GM23338 (cell line): ENCODE data around the gene FARP1. TPM values are rescaled to one million over a fixed set of nuclear protein-coding genes. Genes with fewer than 3 reads are reported as not detected.

Experiments used
- ATAC-seq: fragments of 200-7000 bp; cut with Tn5 transposase; 3 replicates; pipeline ENCODE4 v1.9.1; 2020
- DNase-seq: peaks from one replicate; pipeline ENCODE4 v3.0.0-alpha.2; 2015; ENCODE audit warnings: low spot score
- H2AFZ ChIP-seq: fragments of 200-600 bp; sonication (generic); 2 replicates; pipeline ENCODE4 v1.8.0; 2016; ENCODE audit warnings: antibody characterized with exemption, mild to moderate bottlenecking, moderate library complexity
- H3F3A ChIP-seq: fragments of 200-600 bp; sonication (generic); replicated peaks from 2 replicates; pipeline ENCODE4 v1.8.0; 2017; ENCODE audit warnings: antibody characterized with exemption, mixed run types, low read depth
- H3K27ac ChIP-seq: fragments of 200-600 bp; sonication (generic); 2 replicates; pipeline ENCODE4 v1.6.1; 2016; ENCODE audit warnings: low read depth
- H3K27me3 ChIP-seq: fragments of 200-600 bp; sonication (generic); 2 replicates; pipeline ENCODE4 v1.8.0; 2016; ENCODE audit warnings: mild to moderate bottlenecking, mixed run types, moderate library complexity; ENCODE audit not compliant: insufficient read depth
- H3K36me3 ChIP-seq: fragments of 200-600 bp; sonication (generic); 2 replicates; pipeline ENCODE4 v1.8.0; 2016; ENCODE audit warnings: mild to moderate bottlenecking; ENCODE audit not compliant: insufficient read depth
- H3K4me1 ChIP-seq: fragments of 200-600 bp; sonication (generic); 2 replicates; pipeline ENCODE4 v1.8.0; 2016; ENCODE audit warnings: mild to moderate bottlenecking, moderate library complexity; ENCODE audit not compliant: insufficient read depth
- H3K4me2 ChIP-seq: fragments of 200-600 bp; sonication (generic); 2 replicates; pipeline ENCODE4 v1.7.1; 2017; ENCODE audit warnings: mixed run types
- H3K4me3 ChIP-seq: fragments of 200-600 bp; sonication (generic); 2 replicates; pipeline ENCODE4 v1.6.1; 2016; ENCODE audit warnings: mixed run types
- H3K79me2 ChIP-seq: fragments of 200-600 bp; sonication (generic); replicated peaks from 2 replicates; pipeline ENCODE4 v1.8.0; 2017; ENCODE audit warnings: mild to moderate bottlenecking; ENCODE audit not compliant: insufficient read depth
- H3K9me2 ChIP-seq: fragments of 200-600 bp; sonication (generic); 2 replicates; pipeline ENCODE4 v1.8.0; 2017; ENCODE audit not compliant: insufficient read depth
- H4K20me1 ChIP-seq: fragments of 200-600 bp; sonication (generic); replicated peaks from 2 replicates; pipeline ENCODE4 v1.8.0; 2017; ENCODE audit warnings: mild to moderate bottlenecking; ENCODE audit not compliant: insufficient read depth
- H3K27ac Mint-ChIP-seq: 2 replicates; pipeline ENCODE4 v1.8.0; 2020; ENCODE audit warnings: inconsistent platforms, mild to moderate bottlenecking, moderate library complexity, mixed read lengths
- H3K27me3 Mint-ChIP-seq: 3 replicates; pipeline ENCODE4 v1.8.0; 2022; ENCODE audit warnings: low read depth, mild to moderate bottlenecking, moderate library complexity, mixed read lengths, inconsistent platforms; ENCODE audit not compliant: insufficient read depth, poor library complexity
- H3K36me3 Mint-ChIP-seq: 3 replicates; pipeline ENCODE4 v1.8.0; 2021; ENCODE audit warnings: low read depth, mild to moderate bottlenecking, inconsistent platforms, moderate library complexity, mixed read lengths
- H3K4me1 Mint-ChIP-seq: 3 replicates; pipeline ENCODE4 v1.8.0; 2020; ENCODE audit warnings: mild to moderate bottlenecking, inconsistent platforms, mixed read lengths
- H3K4me3 Mint-ChIP-seq: 3 replicates; pipeline ENCODE4 v1.8.0; 2021; ENCODE audit warnings: moderate library complexity, mild to moderate bottlenecking, inconsistent platforms, mixed read lengths
- H3K9me3 Mint-ChIP-seq: 3 replicates; pipeline ENCODE4 v1.8.0; 2020; ENCODE audit warnings: moderate library complexity, mild to moderate bottlenecking, inconsistent platforms, mixed read lengths
- CREB1 ChIP-seq: fragments of 250-450 bp; sonication (Bioruptor Pico); IDR thresholded peaks from 2 replicates; pipeline ENCODE4 v1.5.0; 2020; ENCODE audit warnings: low read depth, mild to moderate bottlenecking, moderate library complexity
- CTCF ChIP-seq, 2 experiments: fragments of 200-600 bp in 1 of 2; sonication (generic) in 1 of 2; conservative IDR thresholded peaks; 2 replicates each; pipeline versions ENCODE4 v1.5.1 to v1.6.1; 2016 to 2017; ENCODE audit warnings: antibody characterized with exemption in 2 of 2, low read depth in 2 of 2, mild to moderate bottlenecking in 2 of 2, moderate library complexity in 1 of 2
- EZH2 ChIP-seq: fragments of 200-600 bp; sonication (generic); IDR thresholded peaks from one replicate; pipeline ENCODE4 v1.8.0; 2017; ENCODE audit warnings: antibody characterized with exemption, mild to moderate bottlenecking, low read depth; ENCODE audit not compliant: unreplicated experiment
- EZH2phosphoT487 ChIP-seq: fragments of 200-600 bp; sonication (generic); IDR thresholded peaks from one replicate; pipeline ENCODE4 v1.8.1; 2018; ENCODE audit warnings: antibody characterized with exemption; ENCODE audit not compliant: unreplicated experiment
- JUNB ChIP-seq: IDR thresholded peaks from one replicate; pipeline ENCODE4 v1.6.1; 2016; ENCODE audit warnings: antibody characterized with exemption; ENCODE audit not compliant: unreplicated experiment
- NANOG ChIP-seq: IDR thresholded peaks from 2 replicates; pipeline ENCODE4 v1.6.1; 2016; ENCODE audit warnings: antibody characterized with exemption, borderline replicate concordance
- STAT1 ChIP-seq: IDR thresholded peaks from one replicate; pipeline ENCODE4 v1.6.1; 2016; ENCODE audit warnings: antibody characterized with exemption; ENCODE audit not compliant: unreplicated experiment
- ZNF331 ChIP-seq: fragments of 250-450 bp; sonication (Bioruptor Pico); IDR thresholded peaks from 2 replicates; pipeline ENCODE4 v1.5.0; 2020; ENCODE audit warnings: low read depth, mild to moderate bottlenecking, moderate library complexity
- polyA plus RNA-seq: library from polyadenylated mRNA; unstranded; fragments of >200 nt; fragmentation: Nextera tagmentation; extraction: Ambion mirVana; gene quantifications from 2 replicates; pipeline ENCODE4 v1.2.1, GENCODE V29; 2016
- total RNA-seq: library from RNA; depleted of rRNA; stranded (reverse); fragments of >200 nt; shearing (Covaris generic); gene quantifications from 2 replicates; pipeline ENCODE4 v1.2.3, GENCODE V29; 2014
- TF ChIP-seq, protein P1 (sequence below): IDR thresholded peaks from 2 replicates; pipeline ENCODE4 v1.6.1; 2016; ENCODE audit warnings: antibody characterized with exemption
- TF ChIP-seq, protein P2 (sequence below): fragments of 250-450 bp; sonication (Bioruptor Pico); IDR thresholded peaks from 2 replicates; pipeline ENCODE4 v1.5.0; 2020; ENCODE audit warnings: mild to moderate bottlenecking, moderate library complexity
- TF ChIP-seq, protein P3 (sequence below): IDR thresholded peaks from one replicate; pipeline ENCODE4 v1.6.1; 2018; ENCODE audit warnings: antibody characterized with exemption; ENCODE audit not compliant: unreplicated experiment

Gene FARP1
- total and polyA plus RNA-seq, 2 experiments from 2014 or later, result 53.6 to 82.5 TPM

DNA sequence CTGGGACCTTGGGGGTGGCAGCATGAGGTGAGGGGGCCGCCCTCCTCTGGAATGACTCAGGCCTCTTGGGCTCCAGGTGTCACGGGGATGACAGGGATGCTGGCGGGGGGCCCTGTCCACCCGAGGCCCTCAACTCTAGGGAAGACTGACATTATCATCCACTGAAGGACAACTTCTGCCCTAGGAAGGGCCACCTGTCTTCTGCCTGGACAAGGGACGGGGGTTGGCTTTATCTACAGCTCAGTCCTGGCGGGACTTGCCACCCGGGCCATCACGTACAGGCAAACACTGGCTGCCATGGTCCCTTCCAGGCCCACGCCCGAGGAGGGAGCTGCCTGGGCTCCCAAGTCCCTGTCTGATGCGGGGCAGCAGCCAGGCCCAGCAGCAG is 303.3 kb downstream of the FARP1 start:
- Histone ChIP-seq H3K79me2 (0 out of 2 replicates have a peak, but pooled peaks cover 6% of the 10 kb centered on the region), H3K4me1 (peaks cover 21% of the 10 kb centered on the region), H3K27ac (peak overlapping the region; percentile 63), H4K20me1 (no peaks in the 10 kb centered on the region), H3K27me3 (no peaks in the 10 kb centered on the region), H2AFZ (no peak overlapping the region), H3K9me2 (no peaks in the 10 kb centered on the region), H3K36me3 (peaks cover 10% of the 10 kb centered on the region; the same call in 1 of the 2 replicates), H3K4me2 (no peak overlapping the region), H3F3A (peaks cover 7% of the 10 kb centered on the region; the same call in 1 of the 2 replicates), H3K4me3 (no peak overlapping the region)
- peaks cover 31% of the 10 kb centered on the region for H3K27me3 Mint-ChIP-seq
- H3K4me1 Mint-ChIP-seq, result peaks cover 34% of the 10 kb centered on the region
- H3K9me3 Mint-ChIP-seq, result no peaks in the 10 kb centered on the region; the same call in 2 of the 3 replicates
- peaks cover 40% of the 10 kb centered on the region for H3K36me3 Mint-ChIP-seq
- no peak for TF ChIP-seq CREB1 (CRISPR knock-in tag)
- no peak for TF ChIP-seq EZH2phosphoT487
- TF ChIP-seq, protein P1, sequence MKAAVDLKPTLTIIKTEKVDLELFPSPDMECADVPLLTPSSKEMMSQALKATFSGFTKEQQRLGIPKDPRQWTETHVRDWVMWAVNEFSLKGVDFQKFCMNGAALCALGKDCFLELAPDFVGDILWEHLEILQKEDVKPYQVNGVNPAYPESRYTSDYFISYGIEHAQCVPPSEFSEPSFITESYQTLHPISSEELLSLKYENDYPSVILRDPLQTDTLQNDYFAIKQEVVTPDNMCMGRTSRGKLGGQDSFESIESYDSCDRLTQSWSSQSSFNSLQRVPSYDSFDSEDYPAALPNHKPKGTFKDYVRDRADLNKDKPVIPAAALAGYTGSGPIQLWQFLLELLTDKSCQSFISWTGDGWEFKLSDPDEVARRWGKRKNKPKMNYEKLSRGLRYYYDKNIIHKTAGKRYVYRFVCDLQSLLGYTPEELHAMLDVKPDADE, result no peak
- TF ChIP-seq, protein P2, sequence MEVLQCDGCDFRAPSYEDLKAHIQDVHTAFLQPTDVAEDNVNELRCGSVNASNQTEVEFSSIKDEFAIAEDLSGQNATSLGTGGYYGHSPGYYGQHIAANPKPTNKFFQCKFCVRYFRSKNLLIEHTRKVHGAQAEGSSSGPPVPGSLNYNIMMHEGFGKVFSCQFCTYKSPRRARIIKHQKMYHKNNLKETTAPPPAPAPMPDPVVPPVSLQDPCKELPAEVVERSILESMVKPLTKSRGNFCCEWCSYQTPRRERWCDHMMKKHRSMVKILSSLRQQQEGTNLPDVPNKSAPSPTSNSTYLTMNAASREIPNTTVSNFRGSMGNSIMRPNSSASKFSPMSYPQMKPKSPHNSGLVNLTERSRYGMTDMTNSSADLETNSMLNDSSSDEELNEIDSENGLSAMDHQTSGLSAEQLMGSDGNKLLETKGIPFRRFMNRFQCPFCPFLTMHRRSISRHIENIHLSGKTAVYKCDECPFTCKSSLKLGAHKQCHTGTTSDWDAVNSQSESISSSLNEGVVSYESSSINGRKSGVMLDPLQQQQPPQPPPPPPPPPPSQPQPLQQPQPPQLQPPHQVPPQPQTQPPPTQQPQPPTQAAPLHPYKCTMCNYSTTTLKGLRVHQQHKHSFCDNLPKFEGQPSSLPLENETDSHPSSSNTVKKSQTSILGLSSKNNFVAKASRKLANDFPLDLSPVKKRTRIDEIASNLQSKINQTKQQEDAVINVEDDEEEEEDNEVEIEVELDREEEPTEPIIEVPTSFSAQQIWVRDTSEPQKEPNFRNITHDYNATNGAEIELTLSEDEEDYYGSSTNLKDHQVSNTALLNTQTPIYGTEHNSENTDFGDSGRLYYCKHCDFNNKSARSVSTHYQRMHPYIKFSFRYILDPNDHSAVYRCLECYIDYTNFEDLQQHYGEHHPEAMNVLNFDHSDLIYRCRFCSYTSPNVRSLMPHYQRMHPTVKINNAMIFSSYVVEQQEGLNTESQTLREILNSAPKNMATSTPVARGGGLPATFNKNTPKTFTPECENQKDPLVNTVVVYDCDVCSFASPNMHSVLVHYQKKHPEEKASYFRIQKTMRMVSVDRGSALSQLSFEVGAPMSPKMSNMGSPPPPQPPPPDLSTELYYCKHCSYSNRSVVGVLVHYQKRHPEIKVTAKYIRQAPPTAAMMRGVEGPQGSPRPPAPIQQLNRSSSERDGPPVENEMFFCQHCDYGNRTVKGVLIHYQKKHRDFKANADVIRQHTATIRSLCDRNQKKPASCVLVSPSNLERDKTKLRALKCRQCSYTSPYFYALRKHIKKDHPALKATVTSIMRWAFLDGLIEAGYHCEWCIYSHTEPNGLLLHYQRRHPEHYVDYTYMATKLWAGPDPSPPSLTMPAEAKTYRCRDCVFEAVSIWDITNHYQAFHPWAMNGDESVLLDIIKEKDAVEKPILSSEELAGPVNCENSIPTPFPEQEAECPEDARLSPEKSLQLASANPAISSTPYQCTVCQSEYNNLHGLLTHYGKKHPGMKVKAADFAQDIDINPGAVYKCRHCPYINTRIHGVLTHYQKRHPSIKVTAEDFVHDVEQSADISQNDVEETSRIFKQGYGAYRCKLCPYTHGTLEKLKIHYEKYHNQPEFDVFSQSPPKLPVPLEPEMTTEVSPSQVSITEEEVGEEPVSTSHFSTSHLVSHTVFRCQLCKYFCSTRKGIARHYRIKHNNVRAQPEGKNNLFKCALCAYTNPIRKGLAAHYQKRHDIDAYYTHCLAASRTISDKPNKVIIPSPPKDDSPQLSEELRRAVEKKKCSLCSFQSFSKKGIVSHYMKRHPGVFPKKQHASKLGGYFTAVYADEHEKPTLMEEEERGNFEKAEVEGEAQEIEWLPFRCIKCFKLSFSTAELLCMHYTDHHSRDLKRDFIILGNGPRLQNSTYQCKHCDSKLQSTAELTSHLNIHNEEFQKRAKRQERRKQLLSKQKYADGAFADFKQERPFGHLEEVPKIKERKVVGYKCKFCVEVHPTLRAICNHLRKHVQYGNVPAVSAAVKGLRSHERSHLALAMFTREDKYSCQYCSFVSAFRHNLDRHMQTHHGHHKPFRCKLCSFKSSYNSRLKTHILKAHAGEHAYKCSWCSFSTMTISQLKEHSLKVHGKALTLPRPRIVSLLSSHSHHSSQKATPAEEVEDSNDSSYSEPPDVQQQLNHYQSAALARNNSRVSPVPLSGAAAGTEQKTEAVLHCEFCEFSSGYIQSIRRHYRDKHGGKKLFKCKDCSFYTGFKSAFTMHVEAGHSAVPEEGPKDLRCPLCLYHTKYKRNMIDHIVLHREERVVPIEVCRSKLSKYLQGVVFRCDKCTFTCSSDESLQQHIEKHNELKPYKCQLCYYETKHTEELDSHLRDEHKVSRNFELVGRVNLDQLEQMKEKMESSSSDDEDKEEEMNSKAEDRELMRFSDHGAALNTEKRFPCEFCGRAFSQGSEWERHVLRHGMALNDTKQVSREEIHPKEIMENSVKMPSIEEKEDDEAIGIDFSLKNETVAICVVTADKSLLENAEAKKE (CRISPR knock-in tag), result no peak
- TF ChIP-seq CTCF (conservative IDR thresholded peaks at IDR 0.05; ENCODE audit: low read depth in 2 of 2), result no peak
- TF ChIP-seq, protein P3, sequence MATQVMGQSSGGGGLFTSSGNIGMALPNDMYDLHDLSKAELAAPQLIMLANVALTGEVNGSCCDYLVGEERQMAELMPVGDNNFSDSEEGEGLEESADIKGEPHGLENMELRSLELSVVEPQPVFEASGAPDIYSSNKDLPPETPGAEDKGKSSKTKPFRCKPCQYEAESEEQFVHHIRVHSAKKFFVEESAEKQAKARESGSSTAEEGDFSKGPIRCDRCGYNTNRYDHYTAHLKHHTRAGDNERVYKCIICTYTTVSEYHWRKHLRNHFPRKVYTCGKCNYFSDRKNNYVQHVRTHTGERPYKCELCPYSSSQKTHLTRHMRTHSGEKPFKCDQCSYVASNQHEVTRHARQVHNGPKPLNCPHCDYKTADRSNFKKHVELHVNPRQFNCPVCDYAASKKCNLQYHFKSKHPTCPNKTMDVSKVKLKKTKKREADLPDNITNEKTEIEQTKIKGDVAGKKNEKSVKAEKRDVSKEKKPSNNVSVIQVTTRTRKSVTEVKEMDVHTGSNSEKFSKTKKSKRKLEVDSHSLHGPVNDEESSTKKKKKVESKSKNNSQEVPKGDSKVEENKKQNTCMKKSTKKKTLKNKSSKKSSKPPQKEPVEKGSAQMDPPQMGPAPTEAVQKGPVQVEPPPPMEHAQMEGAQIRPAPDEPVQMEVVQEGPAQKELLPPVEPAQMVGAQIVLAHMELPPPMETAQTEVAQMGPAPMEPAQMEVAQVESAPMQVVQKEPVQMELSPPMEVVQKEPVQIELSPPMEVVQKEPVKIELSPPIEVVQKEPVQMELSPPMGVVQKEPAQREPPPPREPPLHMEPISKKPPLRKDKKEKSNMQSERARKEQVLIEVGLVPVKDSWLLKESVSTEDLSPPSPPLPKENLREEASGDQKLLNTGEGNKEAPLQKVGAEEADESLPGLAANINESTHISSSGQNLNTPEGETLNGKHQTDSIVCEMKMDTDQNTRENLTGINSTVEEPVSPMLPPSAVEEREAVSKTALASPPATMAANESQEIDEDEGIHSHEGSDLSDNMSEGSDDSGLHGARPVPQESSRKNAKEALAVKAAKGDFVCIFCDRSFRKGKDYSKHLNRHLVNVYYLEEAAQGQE, result no peak
- TF ChIP-seq EZH2, result no peak
- TF ChIP-seq JUNB, result no peak
- TF ChIP-seq NANOG, result no peak
- no peak for TF ChIP-seq ZNF331 (CRISPR knock-in tag)
- TF ChIP-seq STAT1, result no peak
- peak overlapping the region; percentile 48; the same call in 1 of the 2 replicates for H3K27ac Mint-ChIP-seq
- DNase-seq, result no peak
- no peak for ATAC-seq
- no peak overlapping the region for H3K4me3 Mint-ChIP-seq
